NCI-H2081 (cell line): ENCODE results near the gene C1orf105.
"Not testable (repeated sequence)": the region's sequence is repeated elsewhere in the genome, so short reads cannot be mapped to it uniquely, and the experiment has no call there.

Source experiments
- DNase-seq, 2 experiments: peaks; one replicate each; lab custom pipeline; 2025; lab: John Stamatoyannopoulos, UW

C1orf105 gene, protein sequence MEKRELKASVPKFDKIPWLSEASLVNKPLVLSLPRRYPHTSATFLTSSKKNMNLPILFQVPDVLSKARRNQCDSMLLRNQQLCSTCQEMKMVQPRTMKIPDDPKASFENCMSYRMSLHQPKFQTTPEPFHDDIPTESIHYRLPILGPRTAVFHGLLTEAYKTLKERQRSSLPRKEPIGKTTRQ

DNA sequence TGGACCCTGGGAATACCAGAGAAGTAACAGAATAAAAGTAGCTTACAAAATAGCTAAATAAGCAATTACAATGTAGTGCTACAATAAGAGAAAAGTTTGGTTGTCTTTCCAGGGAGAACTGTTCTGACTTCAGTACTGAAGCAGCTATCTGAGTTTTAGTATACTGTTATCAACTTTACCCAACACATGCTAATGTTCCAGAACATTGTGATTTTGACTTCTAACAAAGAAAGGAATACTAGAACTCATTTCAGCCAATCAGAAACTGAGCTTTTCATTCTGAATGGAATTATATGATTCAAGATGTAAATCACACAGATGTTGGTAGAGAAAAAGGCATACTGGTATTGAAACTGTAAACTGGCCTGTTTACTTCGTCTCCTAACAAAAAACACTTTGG is at the start of gene C1orf105:
Gene C1orf105, plus strand, starts transcription at position 301 of the 400 bp plus-strand sequence. CDS start 201 bp downstream, outside the sequence.
- no peak for DNase-seq

DNA sequence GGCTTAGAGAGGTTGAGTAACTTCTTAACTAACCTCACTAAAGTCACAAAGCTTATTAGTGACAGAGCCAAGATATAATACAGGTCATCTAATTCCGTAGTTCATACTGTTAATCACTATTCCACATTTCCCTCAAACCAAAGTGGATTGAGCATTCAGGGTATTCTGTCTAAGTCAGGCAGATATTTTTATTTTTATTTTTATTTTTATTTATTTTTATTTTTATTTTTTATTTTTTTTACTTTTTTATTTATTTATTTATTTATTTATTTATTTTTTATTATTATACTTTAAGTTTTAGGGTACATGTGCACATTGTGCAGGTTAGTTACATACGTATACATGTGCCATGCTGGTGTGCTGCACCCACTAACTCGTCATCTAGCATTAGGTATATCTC is 48.8 kb upstream of the C1orf105 start:
- DNase-seq: not testable (repeated sequence)

DNA sequence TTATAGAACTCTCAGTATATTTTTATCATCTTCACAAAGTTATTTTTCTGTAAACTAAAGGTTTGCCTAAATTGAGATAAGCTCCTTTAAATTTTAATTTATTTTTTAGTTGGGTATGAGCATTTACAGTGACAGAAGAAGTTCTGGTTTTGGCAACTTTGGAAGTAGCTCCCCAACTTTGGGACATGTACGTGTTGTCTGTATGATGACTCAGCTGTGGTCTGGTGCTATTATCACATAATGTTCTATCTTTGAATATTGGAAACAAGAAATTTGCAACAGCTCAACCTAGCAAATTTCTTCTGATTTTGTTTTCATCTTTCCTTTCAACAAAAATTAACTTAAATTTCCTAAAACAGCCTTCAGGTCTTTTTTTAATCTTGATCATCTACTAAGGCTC is 46.6 kb upstream of the C1orf105 start:
- DNase-seq: no peak

DNA sequence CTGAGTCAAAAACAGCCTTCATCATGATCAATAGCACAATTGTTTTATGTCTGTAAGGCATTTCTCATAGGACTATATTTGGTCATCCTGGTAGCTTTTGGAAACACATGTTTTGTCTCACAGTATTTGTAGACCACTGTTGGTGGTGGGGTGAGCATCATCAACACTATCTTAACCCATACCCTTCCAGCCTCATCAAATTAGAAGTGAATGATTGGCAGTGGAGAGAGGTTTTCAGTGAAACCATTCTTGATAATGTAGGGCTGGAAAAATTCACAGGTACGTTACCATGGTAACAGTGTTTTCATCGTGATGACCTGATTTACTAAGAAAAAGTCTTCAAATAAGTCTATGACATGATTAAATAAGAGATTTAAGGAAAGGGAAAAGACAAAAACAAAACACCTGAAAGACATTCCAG is 45.3 kb upstream of the C1orf105 start:
- DNase-seq: no peak

DNA sequence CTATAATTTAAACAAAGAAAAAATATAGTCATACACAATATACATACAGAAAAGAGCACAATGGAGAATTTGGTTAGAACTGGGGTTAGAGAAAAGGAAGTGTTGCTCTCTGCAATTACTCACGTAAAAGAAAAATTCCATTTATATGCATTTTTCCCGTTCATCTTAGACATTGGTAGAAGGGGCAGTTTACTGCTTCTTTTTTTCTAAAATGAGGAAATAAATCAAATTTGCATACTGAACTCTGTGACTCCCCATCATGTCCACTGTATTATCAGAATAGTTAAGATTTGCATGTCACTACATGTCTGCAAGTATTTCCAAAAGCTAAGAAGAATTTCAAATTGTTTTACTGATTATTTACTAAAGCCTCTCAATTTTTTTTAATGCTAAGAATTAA is 44.1 kb upstream of the C1orf105 start:
- no peak for DNase-seq

DNA sequence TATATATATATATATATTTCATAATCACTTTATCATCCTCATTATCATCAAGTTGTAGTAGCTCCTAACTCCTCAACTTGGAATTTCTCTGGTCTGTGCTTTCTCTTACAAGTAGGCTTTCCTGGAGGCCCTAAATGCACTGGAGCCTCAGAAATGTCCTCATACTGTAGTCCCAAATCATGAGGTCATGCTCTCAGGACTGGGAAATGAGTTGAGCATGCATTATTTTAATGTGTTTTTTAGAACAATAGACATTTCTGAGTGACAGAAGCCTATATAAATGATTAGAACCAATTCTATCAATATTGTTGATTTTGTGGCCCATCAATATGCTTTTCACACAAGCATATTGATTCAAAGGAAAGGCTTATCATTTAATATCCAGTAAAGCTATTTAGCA is 42.9 kb upstream of the C1orf105 start:
- no peak for DNase-seq

DNA sequence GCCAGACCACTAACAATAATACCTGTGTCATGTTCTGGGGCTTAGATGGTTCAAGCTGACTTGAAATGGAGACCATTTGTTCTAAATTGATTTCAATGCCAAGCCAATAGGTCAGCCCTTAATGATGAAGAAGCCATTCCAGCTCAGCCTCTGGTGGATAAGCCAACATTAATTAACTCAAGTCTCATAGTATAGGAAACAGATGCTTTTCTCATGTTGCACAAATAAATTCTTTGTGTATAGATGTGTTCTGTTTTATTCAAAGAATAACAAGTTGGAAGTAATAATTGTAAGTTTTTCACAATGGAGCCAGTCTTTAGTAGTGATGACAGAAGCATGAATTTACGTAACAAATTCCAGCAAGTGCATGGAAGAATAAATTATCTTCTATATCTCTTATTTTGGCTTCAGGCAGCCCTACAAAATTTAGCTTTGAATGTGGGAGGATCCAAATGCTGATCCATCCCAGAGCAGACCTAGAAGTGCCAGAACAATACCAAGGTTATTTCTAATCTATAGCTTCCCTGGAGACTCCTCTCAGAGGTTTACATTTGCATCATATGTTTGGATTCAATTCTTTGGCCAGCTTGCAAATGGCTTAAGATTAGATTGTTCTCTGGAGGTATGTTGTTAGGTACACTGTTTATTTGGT is 42.2 kb upstream of the C1orf105 start:
- DNase-seq: no peak

DNA sequence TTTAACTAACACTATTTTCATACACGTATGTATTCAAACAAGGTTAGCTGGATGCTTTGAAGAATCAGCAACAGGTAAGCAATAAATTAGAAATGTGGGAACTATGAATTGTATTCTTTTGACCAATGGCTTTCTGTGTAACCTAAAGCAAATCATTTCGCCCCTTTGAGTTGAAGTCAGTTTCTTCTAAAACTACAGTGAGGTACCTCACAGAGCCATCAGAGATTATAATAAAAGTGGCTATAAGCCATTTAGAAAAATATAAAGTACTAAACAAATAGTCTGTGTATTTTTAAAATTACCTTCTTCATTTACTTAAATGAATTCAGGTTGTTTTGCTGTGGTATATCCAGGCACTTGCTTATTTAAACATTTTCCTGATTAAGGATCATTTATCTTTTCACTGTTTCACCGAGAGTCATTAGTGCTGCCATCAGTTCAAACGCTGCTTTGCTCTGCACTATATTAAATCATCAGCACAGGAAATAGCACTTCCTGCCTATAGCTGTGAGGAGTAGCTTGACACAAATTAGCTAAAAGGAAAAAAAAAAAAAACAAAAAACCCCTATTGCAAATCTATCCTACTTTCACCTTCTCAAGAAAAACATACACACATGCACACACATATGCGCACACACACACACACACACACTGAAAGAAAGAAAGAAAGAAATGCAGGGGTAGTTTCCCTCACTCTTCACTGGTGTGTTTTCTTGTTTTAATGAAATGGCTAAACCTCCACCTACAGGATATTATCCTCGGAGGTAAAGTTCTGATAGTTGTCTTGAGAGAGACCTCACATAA is 39.8 kb upstream of the C1orf105 start:
- peak in 1 of 2 experiments; percentile 55 for DNase-seq

DNA sequence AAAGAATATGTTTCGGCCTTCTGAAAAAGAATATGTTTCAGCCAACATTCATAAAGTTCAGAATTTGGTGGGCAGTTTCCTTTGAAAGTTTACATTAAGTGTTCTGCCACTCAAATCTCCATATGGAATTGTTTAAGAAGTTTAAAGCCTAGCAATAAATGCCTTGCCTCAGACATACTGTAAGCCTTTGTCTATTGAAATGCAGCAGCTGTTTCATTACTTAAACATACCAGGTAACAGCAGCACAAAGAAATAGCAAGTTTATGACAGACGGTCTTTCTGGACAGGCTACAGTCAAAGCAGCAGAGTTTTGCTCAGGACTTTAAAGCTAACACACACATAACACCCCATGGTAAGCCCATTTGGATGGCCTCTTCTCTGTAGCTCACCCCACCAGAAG is 38.5 kb upstream of the C1orf105 start:
- DNase-seq: no peak

DNA sequence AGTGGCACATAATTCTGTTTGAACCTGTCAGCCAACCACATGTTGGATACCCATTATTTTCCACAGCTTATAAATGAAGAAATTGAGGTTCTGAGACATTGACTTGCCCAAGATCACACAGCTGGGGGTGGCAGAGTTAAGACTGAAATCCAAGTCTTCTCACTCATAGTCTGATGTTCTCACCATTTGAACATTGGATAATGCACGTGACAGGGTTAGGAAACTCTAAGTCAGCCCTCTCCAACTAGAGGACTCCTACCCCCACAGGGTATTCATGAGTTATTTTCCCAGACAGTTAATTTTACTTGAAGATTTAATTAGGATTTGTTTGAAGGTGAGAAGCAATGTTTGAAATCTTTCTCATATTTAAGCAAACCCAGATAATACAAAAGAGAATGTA is 38.1 kb upstream of the C1orf105 start:
- DNase-seq: no peak

DNA sequence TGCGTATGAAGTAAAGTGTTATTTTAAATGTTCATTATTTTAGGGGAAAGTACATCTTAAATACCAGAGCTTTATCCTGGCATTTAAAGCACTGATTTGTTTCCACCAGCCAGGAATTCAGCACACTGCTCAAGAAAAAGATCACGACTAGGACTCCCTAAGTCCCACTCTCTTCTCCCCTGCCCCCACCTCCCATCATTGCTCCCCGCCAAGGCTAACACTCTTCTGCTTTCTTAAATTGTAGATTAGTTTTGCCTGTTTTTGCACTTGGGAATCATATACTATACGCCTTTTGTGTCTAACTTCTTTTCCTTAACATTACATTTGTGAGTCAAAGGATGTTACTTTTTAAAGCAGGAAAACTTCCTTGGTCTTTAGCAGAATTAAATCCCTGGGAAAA is 37.5 kb upstream of the C1orf105 start:
- no peak for DNase-seq

DNA sequence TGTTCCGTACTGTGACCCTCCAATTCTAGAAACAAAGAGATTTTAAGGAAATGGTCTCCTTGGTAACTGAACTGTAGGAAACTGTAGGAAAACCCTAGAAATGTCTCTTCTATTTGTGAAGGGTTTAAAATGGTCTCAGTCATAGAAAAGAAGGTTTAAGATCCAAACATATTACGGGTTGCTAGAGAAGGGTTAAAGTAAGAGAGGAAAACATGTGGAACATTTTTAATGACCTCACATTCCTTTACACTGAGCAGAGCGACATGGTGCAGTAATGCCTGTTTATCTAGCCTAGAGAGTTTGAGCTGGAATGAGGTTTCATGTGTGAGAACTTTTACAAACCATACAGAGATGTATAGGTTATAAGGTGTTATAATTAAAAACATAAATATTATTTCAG is 36.9 kb upstream of the C1orf105 start:
- DNase-seq: no peak

DNA sequence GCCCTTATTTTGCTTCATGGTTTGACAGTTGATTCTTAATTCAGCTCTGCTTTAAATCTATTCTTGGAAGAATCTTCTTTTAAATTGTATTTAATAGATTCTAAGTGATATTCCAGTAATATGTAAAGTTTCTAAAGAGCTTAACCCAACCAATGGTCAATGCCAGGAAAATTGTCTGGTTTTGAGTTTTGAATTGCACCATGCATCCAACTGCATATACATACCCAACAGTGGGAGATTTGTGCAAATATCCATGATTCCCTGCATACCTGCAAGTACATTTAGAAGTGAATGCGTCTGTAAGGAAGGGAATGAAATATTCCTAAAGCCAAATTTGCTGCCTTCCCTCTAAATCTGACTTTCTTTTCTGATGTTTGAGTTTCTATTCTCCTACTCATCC is 35.8 kb upstream of the C1orf105 start:
- DNase-seq: no peak

DNA sequence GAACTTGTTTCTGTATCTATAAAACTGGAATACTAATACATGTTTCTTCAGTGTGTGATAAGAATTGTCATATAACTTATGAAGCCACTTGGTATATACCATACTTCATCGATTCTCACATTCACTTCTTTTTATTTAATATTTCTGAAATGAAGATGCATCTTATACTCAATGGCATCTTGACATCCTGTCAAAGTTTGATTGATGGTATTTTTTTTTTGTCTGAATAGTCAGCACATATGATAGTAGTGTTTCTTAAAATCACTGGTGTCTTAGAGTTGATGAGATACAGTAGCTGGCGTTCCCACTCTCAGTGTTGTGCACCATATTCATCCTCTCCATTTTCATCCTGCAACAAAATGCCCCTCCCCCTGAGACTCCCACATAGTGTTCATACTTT is 34.4 kb upstream of the C1orf105 start:
- no peak for DNase-seq

DNA sequence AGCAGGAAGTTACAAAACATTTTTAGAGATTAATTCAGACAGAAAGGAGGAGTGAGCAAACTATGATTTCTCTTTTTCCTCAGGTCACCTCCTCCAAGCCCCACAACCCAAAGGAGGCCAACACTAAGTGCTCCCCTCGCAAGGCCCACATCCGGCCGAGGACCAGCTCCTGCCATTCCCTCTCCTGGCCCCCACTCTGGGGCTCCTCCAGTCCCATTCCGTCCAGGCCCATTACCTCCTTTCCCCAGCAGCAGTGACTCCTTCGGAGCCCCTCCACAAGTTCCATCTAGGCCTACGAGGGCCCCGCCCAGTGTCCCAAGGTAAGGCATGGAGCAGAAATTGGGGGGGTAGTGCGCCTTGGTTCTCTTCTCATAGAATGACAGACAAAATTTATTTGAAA is 32.0 kb upstream of the C1orf105 start:
- no peak for DNase-seq

DNA sequence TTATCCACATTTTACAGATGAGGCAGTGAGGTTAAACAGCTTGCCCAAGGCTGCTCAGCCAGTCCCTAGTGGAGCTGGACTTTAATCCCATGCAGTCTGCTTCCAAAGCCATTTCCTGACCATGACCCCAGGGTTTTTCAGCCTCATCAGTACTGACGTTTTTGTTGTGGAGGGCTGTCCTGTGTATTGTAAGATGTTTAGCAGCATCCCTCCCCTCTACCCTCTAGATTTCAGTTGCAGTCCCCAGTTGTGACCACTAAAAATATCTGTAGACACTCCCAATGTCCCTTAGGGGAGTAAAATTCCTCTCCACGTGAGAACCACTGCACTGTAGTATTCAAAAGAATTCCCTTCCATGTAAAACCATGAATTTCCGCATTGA is 30.2 kb upstream of the C1orf105 start:
- DNase-seq: no peak

DNA sequence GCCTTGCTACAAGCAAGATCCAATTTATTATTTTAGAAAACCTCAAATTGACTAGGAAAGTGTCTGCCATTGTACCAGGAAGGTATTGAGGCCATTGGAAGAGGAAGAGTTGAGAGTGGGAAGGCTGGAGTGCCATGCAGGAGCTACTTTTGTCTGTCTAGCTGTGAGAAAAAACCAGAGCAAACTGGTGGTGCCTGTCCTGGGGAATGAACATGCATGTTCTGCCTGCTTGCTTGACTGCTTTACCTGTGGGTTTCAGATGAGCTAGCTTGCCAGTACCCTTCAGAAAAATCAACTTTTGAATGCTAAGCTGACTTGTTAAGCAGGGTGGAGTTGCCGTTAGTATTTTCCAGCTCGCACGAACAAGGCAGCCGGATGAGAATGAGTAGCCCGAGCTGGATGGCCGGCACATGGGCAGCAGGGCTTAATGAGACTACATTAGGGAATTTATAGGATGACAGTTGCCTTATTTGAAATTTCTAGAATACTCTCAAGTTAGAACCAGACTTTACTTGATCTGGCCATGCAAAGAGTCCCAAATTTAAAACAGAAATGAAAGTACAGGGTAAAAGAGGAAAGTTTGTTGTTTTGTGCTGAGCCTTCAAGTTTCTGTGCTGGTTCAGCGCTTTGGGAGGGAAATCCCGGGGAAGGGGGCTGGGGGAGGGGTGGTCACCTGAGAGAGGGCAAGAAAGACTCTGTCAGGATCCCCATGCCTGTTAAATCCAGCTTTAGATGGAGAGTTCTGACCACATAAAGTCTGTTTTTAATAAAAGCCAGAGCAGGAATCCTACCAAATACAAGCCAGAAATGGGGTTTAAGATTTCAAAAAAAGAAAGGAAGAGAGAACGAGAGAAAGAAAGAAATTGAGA is 29.6 kb upstream of the C1orf105 start:
- no peak for DNase-seq

DNA sequence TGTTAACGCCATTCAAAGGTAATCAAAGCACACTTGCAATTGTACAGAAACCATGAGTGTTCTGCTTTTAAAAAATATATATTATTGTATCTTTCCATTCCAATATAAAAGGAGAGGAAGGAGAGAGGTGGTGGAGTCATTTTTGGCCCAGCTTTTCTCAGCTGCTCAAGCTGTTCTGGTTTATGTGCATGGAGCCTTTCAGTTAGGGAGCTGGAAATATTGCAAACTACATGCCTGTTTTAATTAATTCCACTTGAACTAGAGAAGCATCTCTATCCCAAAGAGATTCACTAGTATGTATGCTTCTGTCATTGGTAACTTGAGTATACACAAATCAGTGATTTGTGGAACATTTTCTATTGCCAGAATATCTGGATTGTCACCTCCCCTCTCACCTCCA is 28.5 kb upstream of the C1orf105 start:
- no peak for DNase-seq

DNA sequence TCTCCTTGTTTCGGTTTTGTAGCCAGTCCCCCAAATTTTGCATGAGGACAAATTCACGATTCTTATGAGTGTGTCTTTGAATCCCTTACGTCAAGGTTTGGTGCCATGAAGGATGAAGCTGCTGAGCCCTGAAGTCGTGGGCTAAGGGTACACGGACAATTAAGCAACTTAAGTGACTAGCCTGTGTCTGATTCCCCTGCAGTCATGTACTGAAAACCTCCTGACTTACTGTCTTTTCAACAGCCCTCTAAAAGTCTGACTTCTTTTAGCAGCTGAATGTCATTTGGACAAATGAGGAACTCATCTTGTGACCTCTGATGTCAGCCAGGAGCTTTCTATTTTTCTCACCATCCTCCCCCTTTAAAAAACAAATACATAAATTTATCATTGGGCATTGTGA is 27.1 kb upstream of the C1orf105 start:
- DNase-seq: no peak

DNA sequence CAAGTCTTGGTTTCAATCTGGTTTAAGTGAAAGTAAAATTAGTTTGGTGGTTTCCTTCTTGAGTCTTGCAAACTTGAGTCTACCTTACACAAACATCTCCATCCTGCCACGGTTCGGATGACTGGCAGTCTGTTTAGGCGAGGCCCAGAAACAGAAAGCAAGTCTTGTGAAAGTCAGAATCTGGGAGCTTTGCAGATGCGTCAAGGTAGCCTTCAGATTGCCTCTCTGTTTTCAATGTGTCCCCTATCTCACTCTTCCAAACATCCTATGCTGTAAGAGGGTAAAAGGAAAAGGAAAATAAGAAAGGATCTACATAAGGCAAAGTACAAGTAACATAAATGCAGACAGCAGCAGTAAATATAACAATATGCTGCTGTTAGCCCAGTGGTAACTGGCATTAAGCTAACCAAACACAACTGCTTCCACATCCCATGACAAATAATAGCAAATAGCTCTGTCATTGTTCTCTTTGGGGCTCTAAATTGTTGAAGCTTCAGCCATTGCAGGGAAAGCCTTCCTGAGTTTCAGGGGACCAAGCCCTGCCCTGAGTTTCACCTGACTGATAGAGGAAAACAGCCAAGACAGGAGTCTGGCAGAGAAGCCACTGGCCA is 26.2 kb upstream of the C1orf105 start:
- DNase-seq: peak in 1 of 2 experiments; percentile 34

DNA sequence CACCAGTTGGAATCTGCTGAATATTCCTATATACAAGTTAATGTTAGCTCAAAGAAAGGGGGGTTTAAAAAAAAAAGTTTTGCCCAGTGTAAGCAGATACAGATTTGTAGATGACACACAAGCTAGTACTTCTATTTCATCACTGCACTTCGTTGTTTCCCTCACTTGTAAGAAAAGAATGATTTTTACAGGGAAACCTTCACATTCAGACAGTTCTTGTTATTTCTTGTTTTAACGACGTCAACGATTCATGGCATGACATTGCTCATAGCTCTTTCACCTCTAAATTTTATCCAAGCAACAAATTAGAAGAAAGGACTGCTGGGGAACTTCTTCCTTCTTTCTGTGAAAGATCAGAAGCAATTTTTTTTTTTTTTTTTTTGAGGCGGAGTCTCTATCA is 25.7 kb upstream of the C1orf105 start:
- DNase-seq: no peak

DNA sequence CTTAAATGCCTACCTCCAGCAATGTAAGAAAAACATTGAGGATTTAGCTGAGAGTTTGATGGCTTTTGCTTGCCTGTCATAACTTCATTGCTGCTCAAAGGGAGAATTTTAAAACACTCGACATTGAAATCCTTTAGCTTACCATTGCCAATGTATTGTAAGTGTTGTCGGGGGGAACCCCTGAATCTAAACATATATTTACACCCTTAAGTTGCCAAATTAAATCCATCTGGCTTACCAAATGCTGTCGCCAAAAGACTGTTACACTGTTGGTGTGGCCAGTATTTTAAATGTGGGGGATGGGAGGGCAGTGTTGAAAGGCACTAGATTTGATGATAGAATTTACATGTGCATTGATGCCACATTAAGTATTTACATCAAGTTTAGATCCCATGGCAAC is 24.9 kb upstream of the C1orf105 start:
- no peak for DNase-seq
